GM18861 (cell line): ENCODE measurements around the gene GSK3B.

Experiments used
- ATAC-seq: cut with Tn5 transposase; IDR thresholded peaks from one replicate; pipeline ENCODE4 v1.9.1; 2021; ENCODE audit not compliant: unreplicated experiment

The GSK3B gene

DNA sequence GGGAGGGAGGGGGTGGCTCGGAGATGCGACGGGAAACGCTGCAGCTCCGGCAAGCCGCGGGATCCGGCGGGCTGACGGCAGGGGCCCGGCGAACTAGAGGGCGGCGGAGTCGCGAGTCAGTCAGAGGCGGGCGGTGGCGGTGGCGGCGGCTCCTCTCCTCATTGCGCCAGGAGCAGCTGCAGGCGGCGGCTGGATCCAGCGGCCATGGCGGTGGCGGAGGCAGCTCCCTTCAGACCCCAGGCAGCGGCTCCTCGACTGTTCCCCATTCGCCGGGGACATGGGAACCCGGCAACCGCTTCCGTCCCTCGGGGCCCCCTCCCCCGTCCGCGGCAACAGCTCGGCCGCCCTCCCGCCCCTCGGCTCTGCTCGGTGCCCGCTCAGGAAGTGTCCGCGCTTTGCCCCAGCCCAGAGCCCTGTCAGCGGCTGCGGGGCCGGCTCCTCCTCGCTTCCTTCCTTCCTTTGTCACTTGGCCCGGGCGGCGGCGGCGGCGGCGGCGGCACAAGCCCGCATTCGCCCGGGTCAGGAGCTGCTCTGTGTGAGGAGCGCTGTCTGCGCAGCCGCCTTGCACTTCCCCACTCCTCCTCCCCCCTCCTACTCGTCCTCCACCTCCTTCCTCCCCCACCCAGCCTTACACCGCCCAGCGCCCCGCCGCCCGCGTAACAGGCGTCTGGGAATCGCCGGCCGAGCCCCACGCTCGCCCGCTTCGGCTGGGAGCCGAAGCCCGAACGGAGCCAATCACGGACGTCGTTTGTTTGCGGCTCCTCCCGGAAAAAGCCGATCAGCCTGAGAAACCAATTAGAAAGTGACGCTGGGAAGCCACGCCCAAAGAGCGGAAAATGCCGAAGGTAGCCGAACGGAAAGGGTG lies at the start of gene GSK3B:
TSS of gene GSK3B (minus strand) at position 537 of the 865 bp plus-strand sequence. CDS start 1,013 bp downstream, outside the sequence.
- peak; percentile 0 for ATAC-seq

DNA sequence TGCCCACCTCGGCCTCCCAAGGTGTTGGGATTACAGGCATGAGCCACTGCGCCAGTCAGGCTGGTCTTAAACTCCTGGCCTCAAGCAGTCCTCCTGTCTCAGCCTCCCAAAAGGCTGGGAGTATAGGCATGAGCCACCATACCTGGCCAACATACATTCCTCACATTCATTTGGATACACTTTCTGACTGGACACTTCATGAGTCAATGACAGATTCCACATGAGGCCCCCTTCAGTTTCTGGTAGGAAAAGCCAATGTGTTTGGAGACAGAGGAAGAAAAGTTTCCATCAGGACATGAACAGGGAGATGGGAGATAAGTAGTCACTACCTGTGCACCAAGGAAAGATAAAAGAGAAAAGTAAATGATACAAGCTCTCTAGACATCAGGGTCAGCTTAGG lies 49.4 kb upstream of the GSK3B start:
- no peak for ATAC-seq

DNA sequence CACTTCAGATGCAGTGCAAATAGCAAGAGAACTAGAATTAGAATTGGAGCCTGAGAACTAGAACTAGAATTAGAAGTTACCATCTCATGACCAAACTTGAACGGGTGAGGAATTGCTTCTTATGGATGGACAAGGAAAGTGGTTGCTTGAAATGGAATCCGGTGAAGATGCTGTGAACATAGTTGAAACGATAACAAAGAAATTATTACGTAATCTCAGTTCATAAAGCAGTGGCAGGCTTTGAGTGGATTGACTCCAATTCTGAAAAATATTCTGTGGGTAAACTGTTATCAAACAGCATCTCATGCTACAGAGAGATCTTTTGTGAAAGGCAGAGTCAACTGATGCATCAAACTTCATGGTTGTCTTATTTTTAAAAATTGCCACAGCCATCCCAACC lies 48.0 kb upstream of the GSK3B start:
- no peak for ATAC-seq

DNA sequence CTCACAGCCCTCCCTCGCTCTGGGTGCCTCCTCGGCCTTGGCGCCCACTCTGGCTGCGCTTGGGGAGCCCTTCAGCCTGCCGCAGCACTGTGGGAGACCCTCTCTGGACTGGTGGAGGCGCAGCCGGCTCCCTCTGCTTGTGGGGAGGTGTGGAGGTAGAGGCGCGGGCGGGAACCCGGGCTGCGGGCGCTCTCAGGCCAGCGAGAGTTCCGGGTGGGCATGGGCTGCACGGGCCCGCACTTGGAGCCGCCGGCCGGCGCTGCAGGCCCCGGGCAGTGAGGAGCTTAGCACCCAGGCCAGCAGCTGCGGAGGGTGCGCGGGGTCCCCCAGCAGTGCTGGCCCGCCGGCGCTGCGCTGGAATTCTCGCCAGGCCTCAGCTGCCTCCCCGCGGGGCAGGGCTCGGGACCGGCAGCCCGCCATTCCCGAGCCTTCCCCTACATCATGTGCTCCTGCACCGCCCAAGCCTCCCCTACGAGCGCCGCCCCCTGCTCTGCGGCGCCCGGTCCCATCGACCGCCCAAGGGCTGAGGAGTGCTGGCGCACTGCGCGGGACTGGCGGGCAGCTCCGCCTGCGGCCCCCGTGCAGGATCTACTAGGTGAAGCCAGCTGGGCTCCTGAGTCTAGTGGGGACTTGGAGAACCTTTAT lies 46.0 kb upstream of the GSK3B start:
- no peak for ATAC-seq

DNA sequence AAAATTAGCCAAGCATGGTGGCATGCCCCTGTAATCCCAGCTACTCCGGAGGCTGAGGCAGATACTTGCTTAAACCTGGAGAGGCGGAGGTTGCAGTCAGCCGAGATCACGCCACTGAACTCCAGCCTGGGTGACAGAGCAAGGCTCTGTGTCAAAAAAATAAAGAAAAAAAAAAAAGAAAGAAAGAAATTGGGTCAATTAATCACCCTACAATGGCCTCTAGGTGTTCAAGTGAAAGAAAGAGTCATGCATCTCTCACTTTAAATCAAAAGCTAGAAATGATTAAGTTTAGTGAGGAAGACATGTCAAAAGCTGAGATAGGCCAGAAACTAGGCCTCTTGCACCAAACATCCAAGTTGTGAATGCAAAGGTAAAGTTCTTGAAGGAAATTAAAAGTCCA lies 44.9 kb upstream of the GSK3B start:
- ATAC-seq = no peak

DNA sequence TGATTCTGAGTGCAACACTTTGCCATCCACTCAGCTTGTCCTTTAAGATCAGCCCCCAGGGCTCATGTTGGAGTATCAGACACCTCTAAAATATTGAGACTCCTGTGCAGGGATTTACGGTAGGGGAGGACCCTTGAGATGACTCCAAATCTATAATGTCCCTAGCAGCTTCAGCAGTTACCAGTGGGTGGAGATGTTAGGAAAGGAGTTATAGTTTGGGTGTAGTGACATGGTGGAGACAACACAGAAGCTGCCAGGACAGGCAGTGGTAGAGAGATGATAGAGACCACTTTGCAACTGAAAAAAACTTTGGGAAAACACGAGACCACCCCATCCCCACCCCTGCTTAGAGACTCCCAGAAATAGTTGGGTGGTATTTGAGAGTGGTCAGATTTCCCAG lies 43.3 kb upstream of the GSK3B start:
- no peak for ATAC-seq

DNA sequence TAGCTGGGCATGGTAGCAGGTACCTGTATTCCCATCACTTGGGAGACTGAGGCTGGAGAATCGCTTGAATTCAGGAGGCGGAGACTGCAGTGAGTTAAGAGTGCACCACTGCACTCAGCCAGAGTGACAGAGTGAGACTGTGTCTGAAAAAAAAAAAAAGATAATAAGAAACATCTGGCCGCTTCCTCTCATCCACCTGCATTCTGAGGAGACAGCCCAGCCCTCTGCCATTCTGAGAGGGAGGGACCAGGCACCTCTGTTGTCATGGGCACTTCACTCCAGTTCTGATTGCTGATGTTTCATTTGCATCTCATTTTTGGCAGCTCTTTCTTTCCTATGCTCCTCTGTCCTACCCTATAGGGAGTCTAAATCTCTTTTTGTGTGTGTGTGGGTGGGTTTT lies 36.4 kb upstream of the GSK3B start:
- ATAC-seq = no peak

DNA sequence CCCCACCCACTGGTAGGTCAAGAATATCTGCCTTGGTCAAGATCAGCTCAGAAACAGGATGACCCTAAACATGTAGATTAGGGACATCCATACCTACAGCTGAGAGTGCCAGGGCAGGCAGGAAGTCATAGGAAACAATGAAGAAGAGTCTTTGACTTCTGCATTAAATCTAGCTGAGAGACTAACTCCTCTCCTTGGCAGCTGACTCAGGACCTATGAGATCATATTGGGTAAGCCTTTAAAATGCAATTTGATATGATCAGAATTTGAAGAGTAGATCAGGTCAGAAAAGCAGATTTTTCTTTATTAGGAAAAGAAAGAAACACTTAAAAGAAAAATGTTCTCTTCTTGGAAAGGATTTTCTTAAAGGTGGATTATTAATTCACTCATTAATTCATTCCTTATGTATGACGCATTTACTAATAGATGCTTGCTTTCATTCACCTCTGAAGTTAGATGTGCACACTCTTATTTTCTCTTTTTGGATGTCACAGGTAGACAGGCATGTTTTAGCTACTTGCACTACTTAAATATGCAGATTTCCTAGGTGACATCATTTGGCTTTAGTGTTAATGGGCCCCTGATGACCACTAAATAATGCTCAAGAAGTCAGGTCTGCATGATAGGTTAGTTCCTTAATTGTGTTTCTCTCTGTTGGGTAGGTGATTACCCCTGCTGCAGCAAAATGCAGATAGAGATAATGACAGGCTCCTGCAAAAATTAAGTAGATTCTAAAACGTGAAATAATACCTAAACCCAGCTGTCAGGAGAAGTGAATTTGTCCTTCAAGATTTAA lies 35.7 kb upstream of the GSK3B start:
- no peak for ATAC-seq

DNA sequence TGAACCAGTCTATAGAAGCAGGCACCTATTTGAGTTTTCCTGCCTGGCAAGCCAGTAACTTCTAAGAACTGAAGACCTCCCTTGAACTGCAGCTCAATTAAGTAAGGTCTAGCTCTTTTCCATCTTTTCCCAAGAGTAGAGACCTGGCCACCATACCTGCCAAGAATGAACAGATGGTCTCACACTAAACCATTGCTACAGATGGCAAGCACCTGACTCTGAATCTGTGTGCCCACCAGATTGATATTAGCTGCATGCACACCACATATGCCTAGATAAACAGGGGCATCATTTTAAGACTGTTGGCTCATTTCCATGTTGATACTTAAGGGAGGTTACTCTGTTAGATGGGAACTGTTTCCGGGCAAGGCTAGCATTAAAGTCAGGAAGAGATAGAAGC lies 34.8 kb upstream of the GSK3B start:
- ATAC-seq = no peak

DNA sequence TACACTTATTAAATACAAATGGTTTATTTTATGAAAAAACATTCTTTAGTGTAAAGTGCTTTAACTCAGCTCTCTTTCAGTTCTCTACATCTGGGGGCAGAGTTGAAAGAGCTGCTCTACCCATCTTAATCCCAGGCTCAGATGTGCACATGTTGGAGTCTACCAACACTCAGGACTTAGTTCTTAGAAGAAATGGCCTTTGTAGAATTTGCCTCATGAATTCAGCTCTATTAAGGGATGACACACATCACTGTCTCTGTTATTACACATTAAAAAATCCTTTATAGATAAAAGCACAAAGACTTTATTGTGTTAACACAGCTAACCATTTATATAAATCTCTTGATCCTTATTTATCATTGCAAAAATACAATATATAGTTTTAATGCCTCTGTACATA lies 31.7 kb upstream of the GSK3B start:
- no peak for ATAC-seq

DNA sequence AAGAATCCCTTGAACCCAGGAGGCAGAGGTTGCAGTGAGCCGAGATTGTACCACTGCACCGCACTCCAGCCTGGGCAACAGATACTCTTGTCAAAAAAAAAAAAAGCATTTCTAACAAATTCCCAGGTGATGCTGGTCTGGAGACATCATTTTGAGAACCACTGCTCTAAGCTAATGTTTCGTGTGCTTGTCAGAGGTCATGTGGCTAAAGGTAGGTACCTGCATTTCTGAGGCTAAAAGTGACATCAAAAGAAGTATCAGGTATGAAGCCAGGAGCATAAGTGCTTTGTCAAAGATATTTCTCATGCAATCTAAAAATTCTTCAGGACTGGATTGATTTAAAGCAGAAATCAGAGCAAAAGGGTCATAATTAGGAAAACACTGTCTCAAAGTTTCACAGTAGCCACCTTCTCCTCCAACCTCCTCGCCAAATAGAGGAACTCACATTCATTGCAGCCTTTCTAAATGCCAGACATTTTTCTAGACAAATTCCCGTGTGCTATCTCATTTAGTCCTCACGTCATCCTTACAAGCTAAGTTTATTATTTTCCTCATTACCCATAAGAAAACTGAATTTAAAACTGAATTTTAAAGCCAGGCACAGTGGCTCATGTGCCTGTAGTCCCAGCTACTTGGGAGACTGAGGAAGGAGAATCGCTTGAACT lies 25.7 kb upstream of the GSK3B start:
- ATAC-seq = no peak

DNA sequence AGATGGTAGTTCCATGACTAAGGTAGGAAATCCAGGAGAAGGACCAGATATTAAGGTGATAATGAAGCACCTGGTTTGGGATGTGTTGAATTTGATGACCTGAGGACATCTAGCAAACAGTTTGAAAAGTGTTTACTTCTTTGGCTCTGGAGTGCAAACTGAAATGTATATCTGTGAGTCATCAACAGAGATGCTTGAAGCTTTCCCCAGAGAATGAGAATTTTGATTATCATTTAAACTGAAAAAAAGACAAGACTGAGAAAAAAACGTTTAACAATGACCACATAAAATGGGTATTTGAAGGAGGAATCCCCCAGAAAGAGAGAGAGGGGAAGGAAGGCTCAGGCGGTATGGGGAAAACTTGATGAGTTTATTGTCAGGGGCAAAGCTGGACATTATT lies 20.7 kb upstream of the GSK3B start:
- no peak for ATAC-seq

DNA sequence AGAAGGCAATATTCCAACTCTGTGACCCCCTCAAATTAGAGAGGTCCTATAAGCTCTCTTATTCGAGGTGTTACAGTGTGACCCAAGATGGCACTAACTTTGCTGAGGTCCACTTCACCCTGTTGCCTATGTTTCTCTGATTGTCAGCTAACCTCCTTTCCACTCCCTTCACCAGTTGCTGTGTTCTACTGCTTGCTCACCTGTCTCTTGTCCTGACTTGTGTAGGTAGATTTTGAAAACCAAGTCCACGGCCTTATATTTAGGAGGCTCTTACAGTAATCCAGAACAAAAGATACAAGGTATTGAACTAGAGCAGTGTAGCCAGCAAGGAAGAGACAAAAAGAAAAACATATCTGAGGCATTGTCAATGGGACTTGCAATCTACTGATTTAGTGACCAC lies 20.1 kb upstream of the GSK3B start:
- ATAC-seq = no peak

DNA sequence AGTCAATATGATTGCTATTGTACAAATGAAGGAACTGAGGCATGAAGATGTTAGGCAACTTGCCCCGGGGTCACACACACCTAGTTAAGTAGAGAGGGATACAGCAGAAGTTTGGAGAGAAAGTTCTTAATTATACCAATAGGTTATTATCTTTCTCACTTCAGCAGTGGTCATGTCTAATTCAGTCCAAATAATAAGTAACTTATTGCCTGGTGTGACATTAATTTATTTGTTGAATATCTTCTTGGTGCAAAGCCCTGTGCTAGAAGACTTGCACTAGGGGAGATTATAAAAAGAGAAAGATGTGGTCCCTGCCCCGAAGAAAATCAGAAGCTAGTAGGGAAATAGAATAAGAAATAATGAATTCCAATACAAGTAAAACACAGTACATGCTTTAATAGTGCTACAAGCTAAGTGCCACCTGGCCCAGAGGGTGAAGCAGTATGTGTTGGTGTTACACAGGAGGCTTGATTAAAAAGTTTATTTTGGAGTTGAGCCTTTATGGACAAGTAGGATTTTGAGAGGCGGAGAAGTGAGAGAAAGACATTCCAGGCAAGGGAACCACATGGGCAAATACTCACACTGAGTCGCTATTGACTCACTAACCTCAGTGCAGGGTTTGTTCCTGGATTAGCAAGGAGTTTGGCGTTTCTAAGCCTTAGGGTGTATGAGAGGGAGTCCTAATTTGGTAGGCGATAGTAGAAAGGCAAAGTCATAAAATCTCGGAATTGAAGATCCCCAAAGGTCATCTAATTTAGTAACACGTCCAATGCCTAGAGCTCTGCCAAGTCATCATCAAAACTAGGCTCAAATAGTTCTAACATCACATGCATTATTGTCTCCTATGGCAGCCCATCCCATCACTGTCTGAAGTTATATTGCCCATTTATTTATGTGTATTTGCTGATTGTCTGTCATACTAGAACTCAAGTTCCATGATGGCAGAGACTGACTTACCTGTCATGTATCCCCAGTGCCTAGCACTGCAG lies 19.2 kb upstream of the GSK3B start:
- ATAC-seq = no peak

DNA sequence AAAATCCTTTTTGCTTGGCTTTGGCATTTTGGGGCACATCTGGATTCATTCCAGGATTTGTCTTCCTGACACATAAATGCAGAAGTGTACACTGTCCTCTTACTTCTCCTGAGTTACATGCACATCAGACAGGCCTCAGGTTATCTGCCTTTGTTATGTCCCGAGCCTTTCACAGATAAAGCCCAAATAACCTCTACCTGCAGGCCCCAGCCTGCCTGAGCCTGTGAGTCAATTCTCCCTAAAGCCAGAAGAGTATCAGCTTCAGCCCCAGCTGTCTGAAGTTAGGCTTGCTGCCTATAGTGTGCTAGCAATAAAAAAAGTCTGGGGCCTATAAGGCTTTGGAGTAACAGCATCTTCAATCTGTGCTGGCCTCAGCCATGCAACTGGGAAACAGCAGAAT lies 17.7 kb upstream of the GSK3B start:
- ATAC-seq = no peak

DNA sequence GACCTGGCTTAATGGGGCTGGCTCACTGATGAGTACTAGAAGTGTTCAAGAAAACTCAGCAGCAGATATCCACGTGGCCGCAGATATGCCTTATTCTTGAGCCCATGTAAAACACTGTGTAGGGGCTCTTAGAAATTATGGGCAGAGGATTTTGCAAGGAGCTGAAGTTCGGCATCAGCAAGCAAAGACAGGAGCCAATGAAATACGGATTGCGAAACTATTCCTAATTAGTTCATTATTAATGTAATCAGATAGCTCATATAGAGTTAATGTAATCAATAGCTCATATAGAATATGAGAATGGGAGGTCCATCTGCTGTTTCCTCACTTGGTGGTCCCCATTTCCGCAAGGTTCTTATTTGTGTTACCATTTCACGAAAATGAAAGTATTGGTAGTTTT lies 9.0 kb upstream of the GSK3B start:
- ATAC-seq = no peak

DNA sequence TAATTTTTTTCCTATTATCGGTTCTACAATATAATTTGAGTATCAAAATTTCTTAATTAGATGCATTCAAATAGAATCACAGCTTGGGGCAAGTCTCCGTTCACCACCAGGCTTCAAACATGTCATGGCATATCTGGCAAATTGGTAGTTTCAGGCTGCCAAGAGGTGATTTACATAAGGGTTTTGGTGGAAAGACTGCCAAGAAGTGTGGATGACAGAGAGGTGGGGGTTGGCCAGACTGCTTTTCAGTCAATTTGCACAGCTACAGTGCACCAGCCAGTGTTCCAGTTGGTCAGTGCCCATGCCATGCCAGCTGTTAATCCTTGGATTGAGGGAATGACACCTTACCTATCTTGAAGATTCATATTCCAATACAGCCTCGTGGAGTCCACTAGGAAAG lies 8.4 kb upstream of the GSK3B start:
- no peak for ATAC-seq

DNA sequence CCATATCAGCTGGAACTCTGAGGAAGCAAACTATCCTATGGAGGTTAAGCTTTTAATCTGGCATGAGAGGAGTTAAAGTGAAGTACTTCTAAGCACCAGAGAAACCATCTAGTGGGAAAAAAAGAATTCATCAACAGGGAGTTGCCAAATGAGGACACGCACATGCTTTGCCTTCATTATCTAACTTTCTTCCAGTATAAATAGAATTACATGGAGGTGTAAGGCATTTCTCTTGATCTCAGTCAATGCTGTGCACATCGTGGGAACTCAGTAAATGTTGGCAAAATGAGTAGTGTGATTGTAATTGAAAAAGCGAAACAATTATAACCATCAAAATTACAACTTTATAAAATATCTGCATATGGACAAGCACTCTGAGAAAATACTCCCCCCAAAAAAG lies 8.0 kb upstream of the GSK3B start:
- no peak for ATAC-seq

DNA sequence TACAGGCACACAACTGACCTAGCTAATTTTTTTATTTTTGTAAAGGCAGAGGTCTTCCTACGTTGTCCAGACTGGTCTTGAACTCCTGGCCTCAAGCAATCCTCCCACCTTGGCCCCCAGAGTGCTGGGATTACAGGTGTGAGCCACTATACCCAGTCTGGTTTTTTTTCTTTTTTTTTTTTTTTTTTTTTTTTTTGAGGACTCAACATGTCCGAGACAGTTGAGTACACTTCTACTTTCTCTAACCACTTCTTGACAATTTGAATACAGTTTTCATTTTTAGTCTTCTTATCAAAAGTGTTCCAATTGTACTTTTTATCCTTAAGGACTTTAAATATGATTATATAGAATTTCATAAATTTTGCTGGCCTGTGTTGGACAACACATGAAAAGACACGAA lies 7.4 kb upstream of the GSK3B start:
- ATAC-seq = no peak

DNA sequence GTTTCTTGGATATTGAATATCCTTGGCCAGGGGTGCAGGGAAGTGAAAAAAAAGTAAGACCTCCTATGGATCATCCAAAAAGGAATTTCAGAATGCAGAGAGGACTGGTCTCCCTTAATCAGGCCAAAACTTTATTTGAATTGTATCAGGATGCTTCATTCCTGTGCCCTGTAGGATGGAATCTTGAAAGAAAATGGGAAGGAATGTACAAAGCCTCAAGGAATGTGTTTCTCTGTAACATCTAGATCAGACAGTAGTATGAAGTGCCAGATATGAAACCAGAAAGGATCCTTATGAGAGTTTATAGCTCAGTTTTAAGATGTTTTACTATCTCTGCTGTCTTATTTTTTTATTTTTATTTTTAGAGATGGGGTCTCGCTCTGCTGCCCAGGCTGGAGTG lies 6.5 kb upstream of the GSK3B start:
- ATAC-seq = no peak
